ENCODE results near the gene NEIL1.
A peak's percentile ranks its signal among the peaks of the same experiment; 100 is the strongest.
"Not testable (repeated sequence)": the region's sequence is repeated elsewhere in the genome, so short reads cannot be mapped to it uniquely, and the experiment has no call there.

NEIL1 gene, protein sequence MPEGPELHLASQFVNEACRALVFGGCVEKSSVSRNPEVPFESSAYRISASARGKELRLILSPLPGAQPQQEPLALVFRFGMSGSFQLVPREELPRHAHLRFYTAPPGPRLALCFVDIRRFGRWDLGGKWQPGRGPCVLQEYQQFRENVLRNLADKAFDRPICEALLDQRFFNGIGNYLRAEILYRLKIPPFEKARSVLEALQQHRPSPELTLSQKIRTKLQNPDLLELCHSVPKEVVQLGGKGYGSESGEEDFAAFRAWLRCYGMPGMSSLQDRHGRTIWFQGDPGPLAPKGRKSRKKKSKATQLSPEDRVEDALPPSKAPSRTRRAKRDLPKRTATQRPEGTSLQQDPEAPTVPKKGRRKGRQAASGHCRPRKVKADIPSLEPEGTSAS

DNA sequence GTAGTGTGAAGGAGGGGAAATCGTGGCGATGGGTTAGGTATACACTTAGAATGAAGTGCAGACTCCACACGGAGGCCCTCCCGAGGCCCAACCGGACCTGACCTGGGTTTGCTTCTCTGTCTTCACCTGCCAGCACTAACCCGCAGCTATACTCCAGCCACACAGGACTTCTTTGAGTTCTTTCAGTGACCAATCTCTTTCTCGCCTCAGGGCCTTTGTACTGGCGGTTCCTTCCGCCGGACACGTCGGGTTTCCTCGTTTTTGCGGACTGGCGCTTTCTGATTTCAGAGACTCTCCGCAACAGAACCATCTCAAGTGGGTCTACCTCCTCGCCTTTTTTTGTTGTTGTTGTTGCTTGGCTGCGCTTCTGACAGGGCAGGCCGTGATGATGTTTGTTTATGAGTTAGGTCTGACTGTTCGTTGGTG is at the start of gene NEIL1:
Gene NEIL1, plus strand, starts transcription at position 244 of the 426 bp plus-strand sequence. CDS start 1,867 bp downstream, outside the sequence.
- no peak for DNase-seq

- not testable (repeated sequence) for DNase-seq
These were observed 48.1 kb upstream of the NEIL1 start for GRCh38 chr15:75298541-75299310.

DNA sequence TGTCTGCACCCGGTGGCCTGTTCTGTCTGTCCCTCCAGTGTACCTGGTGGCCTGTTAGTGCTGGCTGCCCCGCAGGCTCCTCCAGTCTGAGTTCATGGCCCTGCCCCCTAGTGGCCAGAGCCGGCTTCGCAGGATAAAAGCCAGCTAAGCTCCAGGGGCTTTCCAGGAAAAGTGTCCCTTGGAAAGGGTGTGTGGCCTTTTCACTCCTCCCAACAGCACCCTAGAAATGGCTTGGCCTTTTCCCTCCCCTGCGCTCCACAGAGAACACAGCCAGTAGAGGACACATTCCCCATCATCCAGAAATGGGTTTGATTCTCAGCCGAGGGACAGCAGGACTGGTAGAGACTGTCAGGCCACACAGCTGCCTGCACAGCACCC is 47.5 kb upstream of the NEIL1 start:
- DNase-seq, result not testable (repeated sequence)

- DNase-seq, result not testable (repeated sequence)
These were observed 46.8 kb upstream of the NEIL1 start for GRCh38 chr15:75300026-75300425.

DNA sequence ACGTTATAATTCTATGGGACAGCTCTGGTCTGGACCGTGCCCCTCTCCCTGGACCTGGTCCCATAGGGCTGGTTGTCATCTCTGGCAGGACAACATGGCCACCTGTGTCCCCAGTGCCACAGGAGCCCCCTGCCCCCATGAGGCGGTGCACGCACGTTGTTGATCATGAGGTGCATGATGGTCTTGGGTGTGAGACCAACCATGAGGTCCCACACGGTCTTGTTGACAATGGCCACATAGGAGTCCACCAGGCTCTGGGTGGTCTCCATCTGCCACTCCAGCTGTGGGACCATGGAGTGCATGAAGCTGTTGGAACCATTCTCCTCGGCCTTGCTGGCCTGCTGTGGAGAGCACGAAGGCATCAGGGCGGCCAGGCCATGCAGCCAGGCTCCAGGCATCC is 44.5 kb upstream of the NEIL1 start:
- no peak for DNase-seq

GRCh38 chr15:75302753-75303152 is 44.1 kb upstream of the NEIL1 start:
- not testable (repeated sequence) for DNase-seq

- no peak for DNase-seq
These were observed 40.7 kb upstream of the NEIL1 start for GRCh38 chr15:75306188-75306587.

GRCh38 chr15:75307778-75308390 is 39.0 kb upstream of the NEIL1 start:
- DNase-seq, result peak; percentile 33

DNA sequence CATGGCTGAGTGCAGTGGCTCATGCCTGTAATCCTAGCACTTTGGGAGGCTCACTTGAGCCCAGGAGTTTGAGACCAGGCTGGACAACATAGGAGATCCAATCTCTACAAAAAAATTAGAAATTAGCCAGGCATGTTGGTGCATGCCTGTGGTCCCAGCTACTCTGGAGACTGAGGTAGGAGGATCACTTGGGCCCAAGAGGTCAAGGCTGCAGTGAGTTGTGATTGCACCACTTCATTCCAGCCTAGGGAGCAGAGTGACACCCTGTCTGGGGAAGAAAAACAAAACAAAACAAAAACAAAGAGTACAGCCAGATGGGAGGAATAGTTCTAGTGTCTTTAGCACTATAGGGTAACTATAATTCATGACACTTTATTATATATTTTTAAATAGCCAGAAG is 37.1 kb upstream of the NEIL1 start:
- no peak for DNase-seq

- not testable (repeated sequence) for DNase-seq
These were observed 34.3 kb upstream of the NEIL1 start for GRCh38 chr15:75312548-75312947.

- DNase-seq, result no peak
These were observed 33.6 kb upstream of the NEIL1 start for GRCh38 chr15:75313116-75313845.

DNA sequence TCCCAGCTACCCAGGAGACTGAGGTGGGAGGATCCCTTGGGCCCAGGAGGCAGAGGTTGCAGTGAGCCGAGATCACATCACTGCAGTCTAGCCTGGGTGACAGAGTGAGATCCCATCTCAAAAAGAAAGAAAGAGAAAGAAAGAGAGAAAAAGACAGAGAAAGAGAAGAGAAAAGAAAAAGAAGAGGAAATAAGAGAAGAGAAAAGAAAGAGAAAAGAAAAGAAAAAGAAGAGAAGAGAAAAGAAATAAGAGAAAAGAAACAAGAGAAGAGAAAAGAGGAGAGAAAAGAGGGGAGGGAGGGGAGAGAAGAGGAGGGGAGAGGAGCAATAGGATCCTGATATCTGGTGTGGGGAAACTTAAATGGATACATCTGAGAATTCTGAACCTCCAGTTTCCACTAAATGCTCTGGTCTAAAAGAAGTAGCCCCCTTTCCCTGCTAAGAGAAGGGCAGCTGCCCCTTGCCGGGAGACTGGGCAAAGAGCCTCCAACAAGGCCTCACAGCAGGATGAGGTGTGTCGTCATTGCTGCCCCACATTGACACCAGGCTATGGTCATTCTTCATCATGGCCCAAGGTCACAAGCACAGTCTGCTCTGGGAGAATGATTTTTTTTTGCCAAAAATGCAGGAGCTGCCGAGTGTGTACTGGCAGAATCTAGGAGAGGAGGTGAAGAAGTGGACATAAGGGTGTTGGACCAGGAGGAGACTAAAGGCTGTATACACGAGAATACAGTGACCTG is 32.1 kb upstream of the NEIL1 start:
- no peak for DNase-seq

DNA sequence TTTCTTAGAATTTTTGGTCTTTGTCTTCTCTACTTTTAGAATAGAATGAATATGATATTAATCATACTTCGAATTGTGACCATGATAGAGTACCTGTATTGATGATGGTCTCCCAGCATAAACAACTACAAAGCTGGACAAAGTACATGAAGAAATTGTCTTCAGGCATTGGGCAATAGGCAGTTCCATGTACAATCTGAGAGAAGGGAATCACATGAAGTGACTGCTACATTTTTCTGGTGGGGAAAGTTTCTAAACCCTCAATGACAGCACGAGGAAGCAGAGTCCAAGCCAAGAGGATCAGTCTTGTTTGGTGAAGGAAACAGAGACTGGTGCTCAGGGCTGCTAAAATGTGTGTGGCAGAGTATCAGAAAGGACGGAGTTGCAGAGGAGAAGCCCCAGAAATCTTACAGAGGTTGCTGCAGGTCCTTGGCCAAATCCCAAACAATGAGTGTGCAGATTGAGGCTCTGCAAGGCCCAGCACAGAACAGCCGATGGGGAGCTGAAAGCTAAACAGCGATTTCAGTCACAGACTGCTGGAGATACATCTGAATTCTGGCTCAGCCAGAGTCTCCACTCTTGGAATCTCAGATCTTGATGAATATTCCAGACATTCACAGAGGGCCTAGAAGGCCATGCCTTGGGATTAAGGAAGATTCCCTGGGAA is 27.5 kb upstream of the NEIL1 start:
- not testable (repeated sequence) for DNase-seq

GRCh38 chr15:75321711-75322110 is 25.1 kb upstream of the NEIL1 start:
- no peak for DNase-seq

- DNase-seq, result no peak
These were observed 20.9 kb upstream of the NEIL1 start for GRCh38 chr15:75325922-75326321.

DNA sequence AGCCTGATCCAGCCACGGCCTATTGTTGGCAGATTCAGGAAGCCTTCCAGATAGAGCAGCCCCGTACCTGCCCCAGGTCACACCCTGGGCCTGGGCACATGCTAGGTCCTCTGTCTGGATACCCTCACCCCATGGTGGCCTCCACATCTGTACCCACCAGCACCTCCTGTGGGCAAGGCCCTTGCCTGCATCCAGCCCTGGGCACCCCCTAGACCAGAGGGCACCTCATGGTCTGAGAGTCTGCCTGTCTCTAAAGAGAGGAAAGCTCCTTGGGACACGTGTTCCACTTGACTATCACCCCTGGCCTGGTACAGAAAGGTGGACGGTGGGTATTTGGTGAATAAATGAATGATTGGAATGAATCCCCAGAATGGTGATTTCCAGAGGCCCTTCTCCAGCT is 19.8 kb upstream of the NEIL1 start:
- DNase-seq, result no peak

DNA sequence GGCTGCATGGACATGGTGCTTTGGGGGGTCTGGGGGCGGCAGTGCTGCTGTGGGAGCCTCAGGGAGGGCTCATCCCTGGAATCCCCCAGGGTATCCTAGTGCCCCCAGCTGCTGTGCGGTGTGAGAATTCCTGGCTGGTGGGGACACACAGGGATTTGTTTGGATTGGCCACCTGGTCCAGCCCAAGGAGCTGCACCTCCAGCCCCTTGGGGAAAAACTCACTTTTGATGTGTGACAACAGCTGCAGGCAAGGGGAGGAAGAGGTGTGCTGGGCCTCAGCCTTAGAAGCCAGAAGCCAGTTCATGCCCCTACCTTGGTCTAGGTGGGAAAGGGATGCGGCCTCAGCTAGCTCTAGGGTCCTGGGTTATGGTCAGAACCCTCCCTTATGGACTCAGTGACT is 19.3 kb upstream of the NEIL1 start:
- no peak for DNase-seq

DNA sequence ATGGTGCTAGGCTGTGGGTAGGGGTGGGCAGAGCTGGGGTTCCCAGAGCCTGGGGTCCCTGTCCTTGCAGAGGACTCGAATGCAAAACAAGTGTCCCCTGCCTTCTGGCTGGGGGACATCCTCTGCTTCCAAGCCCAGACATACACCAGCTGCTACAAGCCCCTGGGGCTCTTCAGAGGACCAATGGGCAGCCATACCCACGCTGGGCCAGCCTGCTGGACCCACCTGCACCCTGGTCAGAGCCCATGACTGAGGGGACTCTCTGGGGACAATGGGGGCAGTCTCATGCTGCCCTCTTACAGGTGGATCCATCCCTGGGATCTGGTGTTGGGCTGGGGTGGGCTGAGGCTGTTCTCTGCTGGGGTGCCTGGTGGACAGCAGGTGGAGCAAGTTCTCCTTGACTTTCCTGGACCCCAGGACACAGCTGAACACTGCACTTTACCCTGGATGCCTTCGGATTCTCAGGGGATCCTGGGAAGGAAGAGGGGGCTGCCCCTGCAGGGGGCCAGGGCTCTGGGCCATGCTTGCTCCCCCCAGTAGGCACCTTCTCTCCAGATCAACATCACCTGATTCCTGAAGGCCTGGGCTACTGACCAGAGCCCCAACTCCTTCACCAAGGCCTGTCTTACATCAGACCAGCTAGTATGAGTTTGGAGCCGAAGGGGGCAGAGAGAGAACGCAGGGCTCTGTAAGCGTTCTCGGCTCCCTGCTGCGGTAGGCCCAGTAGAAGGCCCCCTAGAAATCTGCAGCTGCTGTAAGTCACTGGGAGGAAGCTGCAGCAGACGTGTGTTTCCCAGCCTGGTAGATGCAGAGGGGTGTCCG is 18.1 kb upstream of the NEIL1 start:
- DNase-seq, result no peak

DNA sequence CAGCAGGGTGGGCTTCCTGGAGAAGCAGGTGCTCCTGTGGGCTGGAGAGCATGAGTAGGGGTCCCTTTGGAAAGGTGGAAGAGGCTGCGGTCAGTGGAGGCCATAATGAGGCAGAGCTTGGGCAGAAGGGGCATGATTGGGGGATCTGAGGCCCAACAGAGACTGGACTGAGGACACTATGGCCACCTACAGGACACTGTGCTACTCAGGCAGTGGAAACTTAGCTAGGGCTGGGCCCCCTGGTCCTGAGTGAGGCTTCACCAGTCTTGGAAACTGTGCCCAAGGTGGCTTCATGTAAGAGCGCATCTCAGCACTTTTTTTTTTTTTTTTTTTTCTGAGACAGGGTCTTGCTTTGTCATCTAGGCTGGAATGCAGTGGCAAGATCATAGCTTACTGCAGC is 17.3 kb upstream of the NEIL1 start:
- DNase-seq, result no peak

- not testable (repeated sequence) for DNase-seq
These were observed 14.7 kb upstream of the NEIL1 start for GRCh38 chr15:75332093-75332492.

Measured in right hindlimb (tissue), 1 donor.